Renal cortical epithelial cell (primary cell): ENCODE data around the gene LRMDA. TPM values are rescaled to one million over a fixed set of nuclear protein-coding genes. Genes with fewer than 3 reads are reported as not detected.
A peak's percentile ranks its signal among the peaks of the same experiment; 100 is the strongest.

Source experiments
- DNase-seq: peaks from one replicate; pipeline ENCODE4 v3.0.0-alpha.2; 2011; ENCODE audit warnings: low read depth
- total RNA-seq: library from RNA; depleted of rRNA; stranded (reverse); fragments of >200 nt; gene quantifications from 2 replicates; pipeline ENCODE4 v1.2.3, GENCODE V29; 2014

Gene LRMDA
- total RNA-seq, 1 donor from 2014 or later, result 11.7 TPM

DNA sequence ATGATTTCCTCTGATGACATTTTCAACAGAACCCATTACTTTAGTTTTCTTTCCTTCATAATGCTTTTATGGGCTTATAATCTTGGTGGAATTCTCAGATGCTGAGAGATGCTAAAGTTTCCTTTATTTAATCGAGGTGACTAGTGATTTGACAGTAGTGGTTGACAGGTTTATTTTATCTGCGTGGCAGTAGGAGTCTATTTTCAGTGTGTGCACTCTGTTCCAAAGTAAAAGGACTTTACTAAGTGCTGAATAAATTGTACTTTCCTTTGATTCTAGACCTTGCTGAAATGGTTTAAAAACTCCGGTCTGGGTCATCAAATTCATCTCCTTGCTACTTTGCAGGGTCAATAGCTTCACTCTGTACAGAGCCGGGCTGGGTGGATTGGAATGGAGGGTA is 900.3 kb downstream of the LRMDA start:
- no peak for DNase-seq

DNA sequence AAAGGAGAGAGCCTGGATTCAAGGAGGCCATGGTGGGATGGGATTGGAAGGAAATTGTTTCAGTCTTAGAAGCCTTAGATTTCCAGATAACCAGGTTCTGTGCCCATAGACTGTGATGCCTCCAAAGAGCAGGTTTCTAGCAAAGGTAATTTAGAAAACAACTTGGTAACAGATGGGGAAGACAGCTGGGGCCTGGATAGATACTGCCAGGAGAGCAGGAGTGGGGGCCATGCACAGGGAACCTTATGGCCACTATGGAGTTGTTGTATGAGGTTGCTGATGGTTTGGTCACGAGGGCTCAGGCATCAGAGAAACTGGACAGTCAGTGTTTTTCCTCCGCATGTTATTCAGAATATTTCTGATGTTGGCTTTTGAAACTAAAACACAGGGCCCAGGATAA is 901.9 kb downstream of the LRMDA start:
- no peak for DNase-seq

DNA sequence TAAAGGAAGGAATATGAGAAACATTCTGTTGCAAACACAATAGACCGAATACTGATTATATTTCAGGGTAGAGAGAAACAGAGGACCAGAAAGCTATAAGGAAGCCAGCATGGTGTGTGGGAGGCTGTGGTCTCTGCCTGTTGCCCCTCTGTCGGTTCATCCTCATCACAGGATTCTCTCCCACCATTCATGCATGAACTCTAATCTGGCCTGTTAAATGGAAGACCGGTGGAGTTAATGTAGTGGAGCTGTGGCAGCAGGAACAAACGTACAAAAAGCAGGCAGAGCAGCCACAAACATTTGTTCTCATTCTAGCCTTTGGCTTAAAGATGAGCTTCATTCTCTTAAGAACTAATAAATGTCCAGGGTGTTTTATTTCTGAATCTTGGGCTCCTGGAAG is 902.4 kb downstream of the LRMDA start:
- peak; percentile 52 for DNase-seq

DNA sequence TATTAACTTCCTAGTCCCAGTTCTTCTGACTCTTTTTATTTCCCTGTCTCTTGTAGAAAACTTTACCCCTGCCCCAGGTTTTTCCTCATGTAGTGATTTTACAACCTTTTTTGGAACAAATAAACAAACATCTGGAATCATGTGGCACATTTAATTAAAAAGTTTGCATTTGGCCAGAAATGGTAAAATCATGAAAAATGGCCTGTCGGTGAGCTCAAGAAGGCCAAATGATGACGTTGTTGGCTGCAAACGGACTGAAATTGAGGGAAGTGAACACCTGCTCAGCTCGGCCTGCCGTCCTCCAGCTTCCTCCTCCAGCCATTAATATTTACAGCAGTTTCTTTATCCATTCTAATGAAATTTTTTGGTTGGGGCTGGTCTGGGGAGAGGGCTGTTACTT is 902.8 kb downstream of the LRMDA start:
- no peak for DNase-seq

DNA sequence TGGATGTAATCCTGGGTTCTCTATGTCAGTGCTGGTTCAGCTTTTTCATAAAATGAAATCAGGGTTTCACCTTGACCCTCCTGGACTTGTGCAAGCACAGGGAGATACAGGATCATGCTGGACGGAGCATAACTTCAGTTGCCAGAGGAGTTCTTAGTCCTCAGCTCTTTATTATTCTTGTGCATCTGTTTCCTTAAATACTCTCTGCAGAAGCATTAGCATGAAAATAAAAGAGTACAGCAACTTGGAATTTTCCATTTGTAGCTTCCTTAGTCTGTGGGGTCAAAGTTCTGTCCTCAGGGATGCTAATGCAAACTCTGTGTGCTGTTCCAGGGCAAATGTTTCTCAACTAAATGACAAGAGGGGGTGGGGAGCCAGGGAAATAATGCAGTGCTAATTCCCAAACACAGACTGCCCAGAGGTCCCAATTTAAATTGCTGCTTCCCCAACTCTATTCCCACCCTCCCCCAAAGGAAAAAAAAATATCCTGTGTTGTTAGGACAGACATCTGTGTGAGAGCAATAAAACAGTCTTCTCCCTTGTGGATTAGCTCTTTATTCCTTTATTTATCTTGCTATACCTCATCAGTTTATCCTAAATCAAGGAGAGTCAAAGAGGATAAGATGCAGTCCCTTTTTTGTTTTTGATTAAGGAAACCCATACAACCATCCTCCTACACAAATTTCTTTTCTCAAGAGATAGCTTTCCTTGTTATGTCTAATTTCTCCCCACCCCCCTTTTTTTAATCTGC is 905.0 kb downstream of the LRMDA start:
- peak; percentile 20 for DNase-seq

DNA sequence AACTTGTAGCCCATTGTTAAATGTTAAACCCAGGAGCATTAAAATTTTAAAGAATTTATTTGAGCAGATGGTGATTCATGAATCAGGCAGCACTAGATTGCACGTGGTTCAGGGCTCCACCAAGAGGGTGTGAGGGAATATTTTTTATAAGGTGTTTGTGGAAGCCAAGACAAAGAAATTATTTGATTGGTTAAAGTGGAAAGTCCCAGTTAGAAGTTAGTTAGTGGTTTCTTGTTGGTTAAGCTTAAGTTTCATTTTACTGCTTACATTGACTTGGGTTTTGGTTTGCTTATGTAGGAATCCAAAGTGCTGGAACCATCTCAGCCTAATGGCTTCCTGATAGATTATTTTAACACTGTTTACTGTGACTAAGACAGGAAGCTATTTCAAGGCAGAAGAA is 906.2 kb downstream of the LRMDA start:
- peak; percentile 88 for DNase-seq

DNA sequence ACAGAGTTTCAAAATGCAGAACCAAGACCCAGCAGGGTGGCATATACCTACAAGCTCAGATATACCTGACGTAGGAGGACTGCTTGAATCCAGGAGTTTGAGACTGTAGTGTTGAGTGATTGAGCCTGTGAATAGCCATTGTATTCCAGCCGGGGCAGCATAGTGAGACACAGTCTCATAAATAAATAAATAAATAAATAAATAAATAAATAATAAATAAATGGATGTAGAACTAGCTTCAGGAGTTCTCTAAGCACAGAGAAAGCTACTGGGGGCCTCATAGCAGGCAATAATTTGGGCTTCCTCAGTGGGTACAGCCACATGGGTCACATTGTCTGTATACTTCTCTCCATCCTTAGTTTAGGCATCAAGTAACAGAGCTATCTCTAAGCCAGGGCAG is 906.8 kb downstream of the LRMDA start:
- no peak for DNase-seq

DNA sequence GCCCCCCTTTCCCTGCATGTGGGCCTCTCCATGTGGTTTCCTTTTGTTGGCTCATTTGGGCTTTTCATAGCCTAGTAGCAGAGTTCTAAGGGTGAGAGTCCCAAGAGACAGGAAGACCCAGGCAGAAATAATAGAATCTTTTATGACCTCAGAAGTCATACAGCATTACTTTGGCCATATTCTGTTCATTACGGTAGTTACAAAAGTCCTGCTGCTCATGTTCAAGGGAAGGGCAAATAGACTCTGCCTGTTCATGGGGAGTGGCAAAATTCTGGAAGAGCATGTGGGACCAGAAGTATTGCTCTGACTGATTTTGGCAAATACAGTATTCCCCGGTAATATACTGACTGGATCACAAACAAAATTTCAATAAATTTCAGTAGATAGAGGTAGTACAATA is 910.3 kb downstream of the LRMDA start:
- no peak for DNase-seq

DNA sequence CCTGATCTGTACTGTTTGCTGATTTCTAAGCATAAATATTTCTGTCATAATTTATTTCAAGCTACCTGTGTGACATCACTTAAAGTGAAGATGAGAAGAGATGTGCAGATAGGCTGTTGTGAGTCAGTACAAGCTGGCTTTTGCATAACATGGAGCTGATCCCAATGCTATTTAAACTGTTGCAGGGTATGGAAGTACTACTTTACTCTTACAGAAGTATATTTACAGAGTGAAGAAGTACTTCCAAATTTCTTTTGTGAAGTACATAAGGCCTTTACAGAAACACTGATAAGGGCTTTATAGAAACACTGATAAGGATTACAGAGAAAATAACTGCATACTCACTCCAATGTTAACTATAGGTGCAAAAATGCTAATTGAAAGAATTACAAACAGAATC is 911.6 kb downstream of the LRMDA start:
- no peak for DNase-seq

DNA sequence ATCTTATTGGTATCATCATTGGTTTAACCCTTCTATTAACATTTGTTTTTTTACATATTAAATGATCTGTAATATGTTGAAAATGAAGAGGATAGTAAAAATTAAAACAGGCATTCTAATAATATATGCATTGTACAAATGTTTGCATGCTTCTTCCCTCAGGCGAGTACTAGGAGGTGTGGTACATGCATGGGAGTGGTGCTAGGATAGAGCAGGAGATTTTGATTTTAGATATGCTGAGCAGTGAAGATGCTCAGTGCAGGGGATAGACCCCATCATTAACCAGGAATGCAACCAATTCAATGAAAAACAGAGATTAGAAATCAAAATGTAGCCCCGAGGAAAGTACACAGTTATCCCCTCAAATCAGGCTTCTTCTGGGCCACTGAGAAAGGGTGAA is 916.4 kb downstream of the LRMDA start:
- no peak for DNase-seq

DNA sequence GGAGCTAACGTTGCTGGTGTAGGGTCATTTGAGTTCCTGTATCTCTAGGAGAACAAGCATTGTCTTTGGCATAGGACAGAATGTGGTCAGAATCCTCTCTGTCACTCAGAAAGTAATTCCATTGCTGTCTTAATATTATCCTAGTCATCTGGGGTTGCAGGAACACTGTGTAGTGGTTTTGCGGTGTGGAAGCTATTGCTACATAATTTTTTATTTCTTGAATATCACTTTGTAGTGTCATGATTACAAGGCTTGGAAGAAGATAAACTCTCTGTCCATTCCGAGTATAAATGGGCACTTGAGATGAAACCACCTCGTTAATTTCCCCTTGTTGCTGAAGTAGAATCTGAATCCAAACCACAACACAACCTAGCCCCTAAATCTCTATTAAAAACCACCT is 919.2 kb downstream of the LRMDA start:
- DNase-seq, result no peak

DNA sequence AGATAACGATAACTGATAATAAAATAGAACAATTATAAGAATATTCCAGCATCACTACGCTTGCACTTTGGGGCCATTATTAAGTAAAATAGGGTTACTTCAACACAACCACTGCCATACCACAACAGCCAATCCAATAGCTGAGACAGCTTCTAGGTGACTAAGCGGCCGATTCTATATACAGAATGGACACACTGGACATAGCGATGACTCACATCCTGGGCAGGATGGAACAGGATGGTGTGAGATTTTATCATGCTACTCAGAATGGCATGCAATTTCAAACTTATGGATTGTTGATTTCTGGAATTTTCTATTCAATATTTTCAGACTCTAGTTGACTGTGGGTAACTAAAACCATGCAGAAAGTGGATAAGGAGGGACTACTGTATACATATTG is 920.9 kb downstream of the LRMDA start:
- DNase-seq, result peak; percentile 48

DNA sequence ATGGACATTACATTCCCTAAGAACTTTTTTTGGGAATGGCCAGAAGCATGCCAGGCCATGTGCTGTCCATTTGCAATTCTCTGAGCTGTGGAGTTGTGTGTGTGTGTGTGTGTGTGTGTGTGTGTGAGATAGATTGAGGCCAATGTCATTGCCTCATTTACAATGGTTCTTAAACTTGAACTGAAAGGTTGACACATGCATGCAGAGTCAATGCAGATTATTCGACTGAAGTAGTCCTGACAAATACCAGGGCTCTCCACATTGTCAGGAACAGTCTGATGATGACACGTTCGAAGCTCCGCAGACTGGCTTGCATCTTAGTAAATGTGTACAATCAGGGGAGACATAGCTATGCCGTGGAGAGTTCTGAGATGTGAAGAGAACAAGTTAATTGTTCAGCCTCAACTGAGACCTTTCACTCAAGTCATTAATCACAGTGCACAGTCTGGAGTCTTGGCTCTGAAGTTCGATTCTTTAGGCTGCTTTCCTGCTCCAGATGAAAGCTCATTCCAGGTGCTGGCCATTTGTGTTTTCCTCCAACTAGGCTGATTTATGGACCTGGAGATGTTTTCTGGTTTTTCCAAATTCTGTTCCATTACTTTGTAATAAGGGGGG is 921.9 kb downstream of the LRMDA start:
- DNase-seq, result no peak

DNA sequence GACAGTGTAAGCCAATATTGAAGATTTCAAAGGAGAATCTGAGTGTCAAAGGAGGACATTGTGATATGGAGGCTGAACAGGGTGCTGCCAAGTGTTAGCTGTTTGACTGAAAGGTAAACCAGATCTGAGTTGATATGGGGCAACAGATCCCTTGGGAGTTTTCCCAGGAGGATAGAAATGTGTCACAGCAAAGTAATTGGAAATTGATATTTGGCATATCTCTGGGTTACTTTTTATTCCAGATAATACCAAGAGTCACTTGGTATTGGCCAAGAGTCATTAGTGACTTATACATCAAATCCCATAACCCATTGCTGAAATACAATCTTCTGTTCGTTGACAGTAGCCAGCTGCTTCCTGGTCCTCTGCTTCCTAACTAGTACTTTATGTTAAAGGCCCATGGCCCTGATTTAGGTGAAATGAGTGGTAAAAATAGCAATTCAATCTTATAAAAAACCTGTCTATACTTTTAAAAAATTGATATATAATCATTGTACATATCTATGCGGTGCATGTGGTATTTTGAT is 922.9 kb downstream of the LRMDA start:
- no peak for DNase-seq

DNA sequence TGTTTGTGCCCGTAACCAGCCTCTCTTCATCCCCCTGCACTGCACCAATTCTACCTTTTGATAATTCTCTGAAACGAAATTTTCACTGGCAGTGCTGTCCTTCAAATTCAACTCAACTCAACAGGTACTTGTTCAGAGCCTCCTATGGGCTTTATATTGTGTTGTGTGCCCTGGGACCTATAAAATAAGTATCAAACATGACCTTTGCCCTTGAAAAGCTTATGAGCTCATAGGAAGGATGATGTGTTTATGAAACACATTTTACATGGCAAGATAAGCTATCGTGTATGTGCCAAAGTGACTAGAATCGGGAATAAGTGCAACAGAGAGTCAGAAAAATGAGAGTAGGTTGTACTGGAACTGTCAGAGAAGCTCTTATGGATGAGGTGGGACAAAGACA is 923.5 kb downstream of the LRMDA start:
- no peak for DNase-seq

DNA sequence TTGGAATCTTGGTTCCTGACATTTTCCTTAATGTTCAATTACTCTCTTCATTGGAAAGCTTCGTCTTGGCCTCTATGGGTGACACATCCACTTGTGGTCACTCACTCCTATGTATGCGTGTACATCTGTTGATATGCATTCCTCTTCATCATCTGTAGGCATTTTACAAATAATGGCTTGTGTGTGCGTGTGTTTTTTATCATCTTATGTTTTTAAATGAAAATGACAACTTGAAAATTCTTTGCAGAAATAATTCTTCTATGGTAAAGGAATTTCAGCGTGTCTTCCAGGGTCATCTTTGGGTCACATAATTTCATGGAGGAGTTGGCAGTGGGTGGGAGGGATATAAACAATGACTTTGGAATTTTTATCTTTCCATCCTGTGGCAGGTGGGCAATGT is 925.1 kb downstream of the LRMDA start:
- no peak for DNase-seq

DNA sequence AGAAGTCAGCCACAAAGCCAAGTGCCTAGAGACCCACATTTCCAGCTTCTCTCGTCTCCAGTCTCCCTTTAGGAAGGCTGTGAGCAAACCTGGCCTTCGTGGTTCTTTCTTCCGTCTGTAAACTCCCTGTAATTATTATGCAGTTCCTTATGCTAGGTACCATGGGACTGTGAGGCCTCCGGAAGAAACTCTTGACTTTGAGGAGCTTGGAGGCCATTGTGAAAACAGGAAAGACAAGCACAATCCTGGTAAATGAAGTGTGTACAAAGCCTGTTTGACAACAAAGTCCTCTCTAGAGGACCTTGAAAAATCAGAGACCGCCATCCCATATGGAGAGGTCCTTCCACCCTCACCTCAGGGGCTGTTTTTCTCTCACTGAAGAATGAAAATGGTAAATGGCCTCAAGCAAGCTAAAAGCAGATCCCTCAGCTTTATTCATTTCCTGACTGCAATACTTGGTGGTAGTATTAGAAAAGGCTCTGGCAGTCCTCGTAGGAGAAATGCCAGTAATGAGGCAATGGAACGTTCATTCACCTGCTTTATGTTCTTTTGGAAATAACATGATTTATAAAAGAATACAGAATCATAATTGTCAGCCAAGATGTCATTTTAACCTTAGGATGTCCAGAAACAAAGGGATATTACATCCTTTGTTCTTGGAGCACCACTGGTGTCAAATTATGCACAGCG is 926.4 kb downstream of the LRMDA start:
- DNase-seq, result no peak

DNA sequence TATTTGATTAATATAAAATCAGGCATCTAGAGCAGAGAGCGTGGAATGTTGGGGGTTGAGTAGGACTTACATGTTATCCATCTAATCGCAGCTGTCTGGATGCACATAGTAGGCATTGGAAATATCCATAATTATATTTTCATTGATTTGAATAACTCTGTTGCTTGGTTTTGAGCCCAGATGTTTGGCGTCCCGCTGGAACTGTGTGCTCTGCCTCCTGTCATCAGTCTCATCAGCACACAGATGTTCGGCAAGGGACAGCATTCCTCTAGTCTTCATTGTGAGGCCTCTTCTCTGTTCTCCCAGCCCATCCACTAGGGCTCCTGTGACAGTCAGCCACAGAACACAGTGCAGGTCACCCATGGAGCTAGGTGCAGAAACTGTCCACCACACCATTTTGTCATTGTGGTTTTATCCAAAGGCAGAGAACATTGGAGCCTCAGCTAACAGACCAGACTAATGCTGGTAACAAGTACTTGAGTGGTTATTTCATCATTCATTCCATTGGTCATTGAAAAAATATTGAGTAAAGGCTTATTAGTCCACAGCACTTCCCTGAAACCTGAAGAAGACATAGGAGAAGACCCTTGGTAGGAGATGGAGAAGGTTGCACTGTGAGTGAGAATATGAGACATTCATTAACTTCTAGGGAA is 927.4 kb downstream of the LRMDA start:
- DNase-seq, result no peak

DNA sequence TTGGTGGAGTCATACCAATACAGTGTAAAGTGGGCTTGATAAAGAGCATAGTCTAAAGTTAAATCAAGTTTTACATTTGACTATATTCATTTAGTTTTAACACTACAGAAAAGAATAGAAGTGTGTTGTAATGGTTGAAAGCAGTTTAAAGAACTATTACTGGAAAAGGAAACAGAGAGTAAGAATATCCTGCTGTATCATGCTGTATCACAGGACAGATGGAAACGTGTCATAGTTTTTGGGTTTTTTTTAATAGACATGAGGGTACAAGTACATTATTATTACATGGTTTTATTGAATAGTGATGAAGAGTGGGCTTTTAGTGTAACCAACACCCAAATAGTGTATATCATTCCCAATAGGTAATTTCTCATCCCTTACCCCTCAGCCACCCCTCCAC is 944.3 kb downstream of the LRMDA start:
- no peak for DNase-seq

DNA sequence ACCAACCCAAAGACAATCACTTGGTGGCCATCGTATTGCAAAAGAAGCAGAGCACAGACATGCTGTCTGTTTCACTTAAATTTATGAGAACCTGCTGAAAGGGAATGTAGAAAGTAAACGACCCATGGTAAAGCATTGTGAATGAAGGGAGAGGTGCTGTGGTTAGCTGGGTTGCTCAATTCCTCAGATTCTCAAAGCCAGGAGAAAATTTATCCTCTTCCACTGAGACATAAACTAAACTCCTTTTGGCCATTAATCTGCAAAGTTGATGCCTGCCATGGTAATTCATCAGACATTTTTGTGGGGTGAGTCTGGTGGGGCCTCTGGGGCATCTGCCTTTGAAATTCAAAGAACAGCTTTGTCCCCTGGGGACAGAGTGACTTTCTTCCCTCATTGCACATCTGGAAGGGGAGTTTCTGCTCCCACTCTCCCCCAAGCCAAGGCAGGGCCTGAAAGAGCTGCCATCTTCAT is 951.0 kb downstream of the LRMDA start:
- DNase-seq, result peak; percentile 94

DNA sequence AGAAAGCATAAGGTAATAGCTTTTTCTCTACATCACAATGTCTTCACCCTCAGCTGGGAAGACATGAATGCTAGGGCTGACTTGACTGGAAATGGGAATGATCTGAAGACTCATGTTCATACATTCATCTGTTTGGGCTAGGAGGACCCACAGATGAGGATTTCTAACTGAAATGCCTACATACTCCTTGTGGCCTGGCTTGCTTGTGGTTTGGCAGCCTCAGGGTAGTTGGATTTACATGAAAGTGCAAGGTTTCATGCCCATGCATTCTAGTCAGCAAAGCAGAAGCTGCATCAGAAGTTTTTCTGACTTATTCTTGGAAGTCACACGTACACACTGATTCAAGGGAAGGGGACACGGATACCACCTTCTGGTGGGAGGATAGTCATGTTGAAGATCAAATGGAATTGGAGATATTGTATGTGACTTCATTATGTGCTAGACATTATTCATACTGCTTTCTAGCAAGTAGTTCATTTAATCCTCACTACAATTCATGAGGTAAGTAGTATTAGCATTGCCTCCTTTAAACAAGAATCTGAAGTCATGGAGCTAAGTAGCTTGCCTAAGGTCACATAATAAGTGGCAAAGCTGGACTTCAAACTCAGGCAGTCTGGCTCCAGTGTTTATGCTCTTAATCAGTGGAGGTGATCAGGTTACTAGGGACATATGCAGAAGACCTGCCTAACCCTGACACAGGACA is 957.0 kb downstream of the LRMDA start:
- DNase-seq, result peak; percentile 49
